Thyroid gland (tissue), 4 donors: ENCODE measurements around the gene S1PR5.

Experiments
- POLR2A ChIP-seq, 2 donors: fragments of 450-650 bp; IDR thresholded peaks; one replicate each; pipeline ENCODE4 v1.6.1; 2017; ENCODE audit warnings: antibody characterized with exemption in 2 of 2, mild to moderate bottlenecking in 2 of 2, moderate library complexity in 1 of 2
- TF ChIP-seq, protein P1 (sequence below), 6 experiments: fragments of 200-600 bp in 3 of 6; fragments of 450-650 bp in 3 of 6; sonication (generic) in 3 of 6; IDR thresholded peaks; one replicate each; pipeline ENCODE4 v1.5.1; 2016 to 2019; ENCODE audit warnings: antibody characterized with exemption in 6 of 6, mild to moderate bottlenecking in 2 of 6, inconsistent platforms in 1 of 6, moderate library complexity in 1 of 6

DNA sequence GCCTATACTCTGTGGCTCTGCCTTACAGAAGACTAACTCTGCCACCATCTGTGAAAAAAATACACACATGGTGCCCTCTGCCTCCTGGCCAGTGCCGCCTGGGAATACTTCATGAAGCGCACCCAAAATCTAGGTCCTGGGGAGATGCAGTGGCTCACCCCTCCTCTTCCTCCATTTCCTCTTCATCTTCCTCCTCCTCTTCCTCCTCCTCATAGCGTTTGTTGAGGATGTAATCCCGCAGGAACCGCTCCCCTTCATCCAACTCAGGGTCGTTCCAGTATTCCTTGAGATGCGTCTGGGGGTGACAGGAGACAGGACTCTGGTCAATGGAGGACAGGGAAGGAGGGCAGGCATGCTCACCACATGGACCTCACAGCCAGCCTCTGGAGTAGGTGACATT is 42.9 kb upstream of the S1PR5 start:
- TF ChIP-seq, protein P1, sequence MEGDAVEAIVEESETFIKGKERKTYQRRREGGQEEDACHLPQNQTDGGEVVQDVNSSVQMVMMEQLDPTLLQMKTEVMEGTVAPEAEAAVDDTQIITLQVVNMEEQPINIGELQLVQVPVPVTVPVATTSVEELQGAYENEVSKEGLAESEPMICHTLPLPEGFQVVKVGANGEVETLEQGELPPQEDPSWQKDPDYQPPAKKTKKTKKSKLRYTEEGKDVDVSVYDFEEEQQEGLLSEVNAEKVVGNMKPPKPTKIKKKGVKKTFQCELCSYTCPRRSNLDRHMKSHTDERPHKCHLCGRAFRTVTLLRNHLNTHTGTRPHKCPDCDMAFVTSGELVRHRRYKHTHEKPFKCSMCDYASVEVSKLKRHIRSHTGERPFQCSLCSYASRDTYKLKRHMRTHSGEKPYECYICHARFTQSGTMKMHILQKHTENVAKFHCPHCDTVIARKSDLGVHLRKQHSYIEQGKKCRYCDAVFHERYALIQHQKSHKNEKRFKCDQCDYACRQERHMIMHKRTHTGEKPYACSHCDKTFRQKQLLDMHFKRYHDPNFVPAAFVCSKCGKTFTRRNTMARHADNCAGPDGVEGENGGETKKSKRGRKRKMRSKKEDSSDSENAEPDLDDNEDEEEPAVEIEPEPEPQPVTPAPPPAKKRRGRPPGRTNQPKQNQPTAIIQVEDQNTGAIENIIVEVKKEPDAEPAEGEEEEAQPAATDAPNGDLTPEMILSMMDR (IDR thresholded peaks at IDR 0.05), result no peak
- no peak for TF ChIP-seq POLR2A (IDR thresholded peaks at IDR 0.05)
